HEK293 (cell line): ENCODE results near the gene UBE2D1.
A peak's percentile ranks its signal among the peaks of the same experiment; 100 is the strongest.

Experiments
- CTCF ChIA-PET: fragments of 350-600 bp; formaldehyde crosslinking; extraction: SDS; loops from one replicate; lab custom pipeline; 2021; ENCODE audit warnings: antibody characterized with exemption; lab: Yijun Ruan, JAX
- POLR2A ChIA-PET: fragments of 300-600 bp; formaldehyde crosslinking; extraction: SDS; loops from one replicate; lab custom pipeline; 2020; ENCODE audit warnings: antibody characterized with exemption, inconsistent platforms; lab: Yijun Ruan, JAX
- H3K27ac ChIP-seq: fragments of 200-500 bp; sonication (Bioruptor generic); 2 replicates; pipeline ENCODE4 v1.5.1; 2014; ENCODE audit warnings: low read depth, low read length, control low read depth, inconsistent platforms; ENCODE audit errors: extremely low read depth
- H3K36me3 ChIP-seq, 2 experiments: fragments of 200-500 bp in 1 of 2; sonication (Bioruptor generic) in 1 of 2; 1 replicate in 1 of 2; 2 replicates in 1 of 2; pipeline ENCODE4 v1.5.1; 2014 to 2017; ENCODE audit warnings: inconsistent platforms in 2 of 2, low read length in 2 of 2; ENCODE audit not compliant: control insufficient read depth in 2 of 2, insufficient read depth in 1 of 2
- H3K4me1 ChIP-seq: fragments of 200-500 bp; sonication (Bioruptor generic); 2 replicates; pipeline ENCODE4 v1.5.1; 2014; ENCODE audit warnings: mild to moderate bottlenecking, low read length, inconsistent platforms; ENCODE audit not compliant: control insufficient read depth, insufficient read depth
- H3K4me3 ChIP-seq: 2 replicates; pipeline ENCODE4 v1.5.1; 2011; ENCODE audit warnings: low read depth, mild to moderate bottlenecking, control low read depth, low read length, moderate library complexity
- H3K9me3 ChIP-seq: fragments of 200-500 bp; sonication (Bioruptor generic); 2 replicates; pipeline ENCODE4 v1.5.1; 2014; ENCODE audit warnings: low read depth, low read length, inconsistent platforms; ENCODE audit not compliant: control insufficient read depth, insufficient read depth
- FEZF1 ChIP-seq: fragments of 450-650 bp; formaldehyde crosslinking; IDR thresholded peaks from 2 replicates; pipeline ENCODE4 v1.5.1; 2016; ENCODE audit warnings: missing biosample characterization, missing genetic modification characterization
- GFI1B ChIP-seq: fragments of 450-650 bp; formaldehyde crosslinking; IDR thresholded peaks from 2 replicates; pipeline ENCODE4 v1.5.1; 2016; ENCODE audit warnings: missing biosample characterization, missing genetic modification characterization
- GLI2 ChIP-seq: fragments of 450-650 bp; formaldehyde crosslinking; IDR thresholded peaks from 2 replicates; pipeline ENCODE4; 2017; ENCODE audit warnings: missing biosample characterization, missing genetic modification characterization, low read depth, borderline replicate concordance
- HIC1 ChIP-seq: fragments of 450-650 bp; formaldehyde crosslinking; IDR thresholded peaks from 2 replicates; pipeline ENCODE4 v1.5.1; 2016; ENCODE audit warnings: missing biosample characterization, missing genetic modification characterization
- KLF16 ChIP-seq: fragments of 450-650 bp; formaldehyde crosslinking; IDR thresholded peaks from 2 replicates; pipeline ENCODE4 v1.5.1; 2017; ENCODE audit warnings: missing biosample characterization, missing genetic modification characterization
- KLF8 ChIP-seq: fragments of 450-650 bp; formaldehyde crosslinking; IDR thresholded peaks from 2 replicates; pipeline ENCODE4 v1.5.1; 2016; ENCODE audit warnings: missing biosample characterization, missing genetic modification characterization
- OSR2 ChIP-seq: fragments of 450-650 bp; formaldehyde crosslinking; IDR thresholded peaks from 2 replicates; pipeline ENCODE4 v1.5.1; 2016; ENCODE audit warnings: missing biosample characterization, missing genetic modification characterization
- OVOL3 ChIP-seq: fragments of 450-650 bp; formaldehyde crosslinking; IDR thresholded peaks from 2 replicates; pipeline ENCODE4 v1.5.1; 2016; ENCODE audit warnings: missing biosample characterization, missing genetic modification characterization
- PRDM1 ChIP-seq: fragments of 450-650 bp; formaldehyde crosslinking; IDR thresholded peaks from 2 replicates; pipeline ENCODE4; 2016; ENCODE audit warnings: missing biosample characterization, missing genetic modification characterization
- PRDM6 ChIP-seq: fragments of 450-650 bp; formaldehyde crosslinking; IDR thresholded peaks from 2 replicates; pipeline ENCODE4 v1.5.1; 2017; ENCODE audit warnings: missing biosample characterization, missing genetic modification characterization
- ZEB2 ChIP-seq: fragments of 450-650 bp; formaldehyde crosslinking; IDR thresholded peaks from 2 replicates; pipeline ENCODE4 v1.5.1; 2016; ENCODE audit warnings: missing biosample characterization, missing genetic modification characterization
- ZNF138 ChIP-seq: fragments of 450-650 bp; formaldehyde crosslinking; IDR thresholded peaks from 2 replicates; pipeline ENCODE4 v1.5.1; 2016; ENCODE audit warnings: missing biosample characterization, missing genetic modification characterization, borderline replicate concordance
- ZNF202 ChIP-seq: fragments of 450-650 bp; formaldehyde crosslinking; IDR thresholded peaks from 2 replicates; pipeline ENCODE4 v1.5.1; 2016; ENCODE audit warnings: missing biosample characterization, missing genetic modification characterization, borderline replicate concordance
- ZNF24 ChIP-seq: fragments of 450-650 bp; formaldehyde crosslinking; IDR thresholded peaks from 2 replicates; pipeline ENCODE4 v1.5.1; 2016; ENCODE audit warnings: missing biosample characterization, missing genetic modification characterization
- ZNF266 ChIP-seq: fragments of 450-650 bp; formaldehyde crosslinking; IDR thresholded peaks from 2 replicates; pipeline ENCODE4 v1.5.1; 2016; ENCODE audit warnings: missing biosample characterization, missing genetic modification characterization, low read depth
- ZNF274 ChIP-seq, 2 experiments: fragments of 200-500 bp in 1 of 2; fragments of 450-650 bp in 1 of 2; sonication (Bioruptor generic) in 1 of 2; formaldehyde crosslinking in 1 of 2; IDR thresholded peaks; 2 replicates each; pipeline versions ENCODE4 v1.5.1 to v1.6.1; 2014 to 2016; ENCODE audit warnings: borderline replicate concordance in 1 of 2, inconsistent platforms in 1 of 2, low read length in 1 of 2, missing biosample characterization in 1 of 2, missing genetic modification characterization in 1 of 2
- ZNF350 ChIP-seq: fragments of 450-650 bp; formaldehyde crosslinking; IDR thresholded peaks from 2 replicates; pipeline ENCODE4 v1.5.0; 2017; ENCODE audit warnings: missing biosample characterization, mild to moderate bottlenecking, missing genetic modification characterization
- ZNF423 ChIP-seq: fragments of 450-650 bp; formaldehyde crosslinking; IDR thresholded peaks from 2 replicates; pipeline ENCODE4 v1.5.1; 2016; ENCODE audit warnings: missing biosample characterization, missing genetic modification characterization
- ZNF433 ChIP-seq: fragments of 450-650 bp; formaldehyde crosslinking; IDR thresholded peaks from 2 replicates; pipeline ENCODE4 v1.5.1; 2016; ENCODE audit warnings: missing biosample characterization, missing genetic modification characterization, low read depth
- ZNF513 ChIP-seq: fragments of 450-650 bp; IDR thresholded peaks from 2 replicates; pipeline ENCODE4 v1.5.1; 2018; ENCODE audit warnings: missing biosample characterization, missing genetic modification characterization
- ZNF530 ChIP-seq: fragments of 450-650 bp; formaldehyde crosslinking; IDR thresholded peaks from 2 replicates; pipeline ENCODE4 v1.5.1; 2016; ENCODE audit warnings: low read depth, missing biosample characterization, missing genetic modification characterization
- ZNF560 ChIP-seq: fragments of 450-650 bp; formaldehyde crosslinking; IDR thresholded peaks from 2 replicates; pipeline ENCODE4 v1.5.1; 2017; ENCODE audit warnings: missing biosample characterization, missing genetic modification characterization, borderline replicate concordance
- ZNF843 ChIP-seq: fragments of 450-650 bp; formaldehyde crosslinking; IDR thresholded peaks from 2 replicates; pipeline ENCODE4 v1.5.1; 2016; ENCODE audit warnings: missing biosample characterization, missing genetic modification characterization
- ZSCAN30 ChIP-seq: fragments of 450-650 bp; IDR thresholded peaks from 2 replicates; pipeline ENCODE4 v1.5.1; 2018; ENCODE audit warnings: missing biosample characterization, mild to moderate bottlenecking, missing genetic modification characterization, moderate library complexity
- ZSCAN4 ChIP-seq: fragments of 450-650 bp; formaldehyde crosslinking; IDR thresholded peaks from 2 replicates; pipeline ENCODE4 v1.5.1; 2017; ENCODE audit warnings: missing biosample characterization, missing genetic modification characterization

Gene UBE2D1

GRCh38 chr10:58399410-58399809 lies 64.6 kb downstream of the UBE2D1 start:
- Histone ChIP-seq H3K4me3 (no peak overlapping the region), H3K4me1 (peaks cover 4% of the 10 kb centered on the region; the same call in 1 of the 2 replicates), H3K9me3 (no peaks in the 10 kb centered on the region), H3K36me3 (peaks cover 37 to 40% of the 10 kb centered on the region in 2 experiments), H3K27ac (no peak overlapping the region)
- POLR2A ChIA-PET = no interaction called here
- CTCF ChIA-PET = interaction anchor here (0.6 to 0.8 kb wide), 3 partner anchors 109 to 554 kb away, joined by 3 to 4 read pairs (median 4); no protein-coding TSS in a partner anchor
- no peak for TF ChIP-seq ZNF433 (tag by site-specific recombination)

GRCh38 chr10:58400609-58401008 lies 65.8 kb downstream of the UBE2D1 start:
- H3K4me1 ChIP-seq = peaks cover 4% of the 10 kb centered on the region; the same call in 1 of the 2 replicates
- peaks cover 27 to 30% of the 10 kb centered on the region in 2 experiments for H3K36me3 ChIP-seq
- no peak overlapping the region for H3K4me3 ChIP-seq
- POLR2A ChIA-PET = no interaction called here
- no peaks in the 10 kb centered on the region for H3K9me3 ChIP-seq
- peak; percentile 83 for TF ChIP-seq FEZF1 (tag by site-specific recombination)
- TF ChIP-seq ZNF350 = peak; percentile 54; the same call in 1 of the 2 replicates
- peak; percentile 52; the same call in 1 of the 2 replicates for TF ChIP-seq ZNF843
- TF ChIP-seq OSR2 (tag by site-specific recombination) = peak; percentile 90
- peak; percentile 39; the same call in 1 of the 2 replicates for TF ChIP-seq KLF8 (tag by site-specific recombination)
- no peak for TF ChIP-seq PRDM1 (tag by site-specific recombination)
- no peak for TF ChIP-seq ZSCAN30 (tag by site-specific recombination)
- no peak for TF ChIP-seq ZNF530
- TF ChIP-seq ZEB2 (tag by site-specific recombination) = peak; percentile 74
- TF ChIP-seq OVOL3 (tag by site-specific recombination) = 0 out of 2 replicates have a peak, but pooled peaks have one; percentile 17
- 0 out of 2 replicates have a peak, but pooled peaks have one; percentile 46 for TF ChIP-seq ZNF24
- peak; percentile 73 for TF ChIP-seq PRDM6 (tag by site-specific recombination)
- TF ChIP-seq ZNF423 (tag by site-specific recombination) = no peak
- peak; percentile 31; the same call in 1 of the 2 replicates for TF ChIP-seq GFI1B (tag by site-specific recombination)
- no peak for TF ChIP-seq ZNF513 (tag by site-specific recombination)
- no peak for TF ChIP-seq HIC1 (tag by site-specific recombination)
- TF ChIP-seq, all 188 proteins: peak for 10
- no peak overlapping the region for H3K27ac ChIP-seq
- CTCF ChIA-PET = interaction anchor here (0.6 kb wide), 1 partner anchor 98 kb away, joined by 3 read pairs; no protein-coding TSS in a partner anchor

- ChIA-PET CTCF (interaction anchor here (1.0 kb wide), 1 partner anchor 10 kb away, joined by 3 read pairs; no protein-coding TSS in a partner anchor), POLR2A (interaction anchor here (0.6 kb wide), 1 partner anchor 64 kb away, joined by 3 read pairs; no protein-coding TSS in a partner anchor)
- Histone ChIP-seq H3K36me3 (peaks cover 2 to 6% of the 10 kb centered on the region in 2 experiments; a peak in 2 of 3 replicates), H3K4me1 (peaks cover 4% of the 10 kb centered on the region; the same call in 1 of the 2 replicates), H3K4me3 (no peak overlapping the region), H3K27ac (no peak overlapping the region), H3K9me3 (no peaks in the 10 kb centered on the region)
- no peak for TF ChIP-seq ZNF350
- TF ChIP-seq GLI2 (tag by site-specific recombination) = no peak
- TF ChIP-seq ZNF138 (tag by site-specific recombination) = no peak
- TF ChIP-seq ZNF266 (tag by site-specific recombination) = no peak
- no peak for TF ChIP-seq ZSCAN4
- no peak for TF ChIP-seq ZNF560 (tag by site-specific recombination)
- TF ChIP-seq KLF16 (tag by site-specific recombination) = no peak
- TF ChIP-seq FEZF1 (tag by site-specific recombination) = no peak
- no peak for TF ChIP-seq ZNF843
- no peak for TF ChIP-seq ZNF274 (IDR thresholded peaks at IDR 0.05; ENCODE audit: low read length)
- no peak for TF ChIP-seq ZNF274 (tag by site-specific recombination; IDR thresholded peaks at IDR 0.05; ENCODE audit: borderline replicate concordance)
- no peak for TF ChIP-seq ZNF202 (tag by site-specific recombination)
Observed at GRCh38 chr10:58404001-58404400, 69.2 kb downstream of the UBE2D1 start.
